Measurements from ENCODE around the gene KMO. TPM values are rescaled to one million over a fixed set of nuclear protein-coding genes. Genes with fewer than 3 reads are reported as not detected.

KMO gene
- total and polyA plus RNA-seq, 4 donors: 1.3 to 4.8 (median 2.3) TPM

DNA sequence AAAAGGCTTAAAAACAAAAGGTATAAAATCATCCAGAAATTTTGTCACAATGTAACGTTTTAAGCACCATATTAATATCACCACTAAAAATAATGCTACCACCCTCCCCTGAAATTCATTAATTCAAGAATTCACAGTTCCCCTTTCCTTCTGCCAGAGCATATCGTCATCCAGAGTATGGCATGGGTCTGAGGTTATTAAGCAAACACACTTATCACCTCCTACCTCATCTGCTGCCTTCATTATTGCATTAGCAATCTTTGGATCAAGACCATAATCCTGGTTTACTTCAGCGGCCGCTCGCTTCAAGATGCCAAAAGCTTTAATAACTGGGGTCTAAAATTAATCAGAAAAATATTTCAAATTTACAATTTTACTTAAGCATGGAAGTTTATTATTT is 18.8 kb upstream of the KMO start:
- DNase-seq: no peak
- no peaks in the 10 kb centered on the region for H3K4me1 ChIP-seq (ENCODE audit: control insufficient read depth in 1 of 2, insufficient read depth in 2 of 2, low read length in 2 of 2)
- H3K4me3 ChIP-seq (ENCODE audit: low read length in 2 of 2): no peak overlapping the region
- intact Hi-C loops (cut with DNase I): no loop called here
- ATAC-seq (ENCODE audit: low FRiP score): no peak
- H3K27me3 ChIP-seq (ENCODE audit: control insufficient read depth in 1 of 2, insufficient read depth in 2 of 2, low read length in 1 of 2): no peaks in the 10 kb centered on the region
- H3K9me3 ChIP-seq (ENCODE audit: control insufficient read depth, low read length): no peaks in the 10 kb centered on the region
- no peak overlapping the region for H3K27ac ChIP-seq (ENCODE audit: low read depth in 1 of 2, low read length in 2 of 2)
- H3K36me3 ChIP-seq (ENCODE audit: control insufficient read depth in 1 of 2, insufficient read depth in 2 of 2, low read length in 1 of 2): peaks cover 0 to 5% of the 10 kb centered on the region in 2 donors
- 86% methylated on average over 5 of the region's 5 CpGs for WGBS, 2 donors

- peaks cover 0 to 2% of the 10 kb centered on the region in 2 donors for H3K36me3 ChIP-seq (ENCODE audit: control insufficient read depth in 1 of 2, insufficient read depth in 2 of 2, low read length in 1 of 2)
- DNase-seq: peak in 1 of 2 donors; percentile 75
- H3K27ac ChIP-seq (ENCODE audit: low read depth in 1 of 2, low read length in 2 of 2): peak overlapping the region; percentile 17 to 61
- intact Hi-C loops (cut with DNase I): no loop called here
- WGBS, 2 donors: 3 to 4% methylated on average over 22 to 28 of the region's 28 CpGs
- no peaks in the 10 kb centered on the region for H3K4me1 ChIP-seq (ENCODE audit: control insufficient read depth in 1 of 2, insufficient read depth in 2 of 2, low read length in 2 of 2)
- peak overlapping the region; percentile 60 to 71 for H3K4me3 ChIP-seq (ENCODE audit: low read length in 2 of 2)
- peaks cover 0 to 1% of the 10 kb centered on the region in 2 donors for H3K27me3 ChIP-seq (ENCODE audit: control insufficient read depth in 1 of 2, insufficient read depth in 2 of 2, low read length in 1 of 2)
- H3K9me3 ChIP-seq (ENCODE audit: control insufficient read depth, low read length): no peaks in the 10 kb centered on the region
- ATAC-seq (ENCODE audit: low FRiP score): no peak
Observed at GRCh38 chr1:241518476-241519307, 13.5 kb upstream of the KMO start.

- ATAC-seq (ENCODE audit: low FRiP score): peak; percentile 99
- H3K4me1 ChIP-seq (ENCODE audit: control insufficient read depth in 1 of 2, insufficient read depth in 2 of 2, low read length in 2 of 2): no peaks in the 10 kb centered on the region
- peak within 1 kb of the TSS; percentile 17 to 61 for H3K27ac ChIP-seq (ENCODE audit: low read depth in 1 of 2, low read length in 2 of 2)
- peaks cover 0 to 1% of the 10 kb centered on the region in 2 donors for H3K27me3 ChIP-seq (ENCODE audit: control insufficient read depth in 1 of 2, insufficient read depth in 2 of 2, low read length in 1 of 2)
- H3K9me3 ChIP-seq (ENCODE audit: control insufficient read depth, low read length): no peaks in the 10 kb centered on the region
- peak; percentile 97 to 98 for DNase-seq
- peak within 1 kb of the TSS; percentile 60 to 71 for H3K4me3 ChIP-seq (ENCODE audit: low read length in 2 of 2)
- WGBS, 2 donors: 0% methylated on average over 64 to 70 of the region's 70 CpGs
- intact Hi-C loops (cut with DNase I): no loop called here
- H3K36me3 ChIP-seq (ENCODE audit: control insufficient read depth in 1 of 2, insufficient read depth in 2 of 2, low read length in 1 of 2): peaks cover 0 to 2% of the 10 kb centered on the region in 2 donors
Observed at GRCh38 chr1:241519308-241520079, 12.7 kb upstream of the KMO start, which contains the start of gene FH. Gene FH (minus strand): TSS chr1:241519755. CDS start chr1:241519722, 33 bp downstream.

DNA sequence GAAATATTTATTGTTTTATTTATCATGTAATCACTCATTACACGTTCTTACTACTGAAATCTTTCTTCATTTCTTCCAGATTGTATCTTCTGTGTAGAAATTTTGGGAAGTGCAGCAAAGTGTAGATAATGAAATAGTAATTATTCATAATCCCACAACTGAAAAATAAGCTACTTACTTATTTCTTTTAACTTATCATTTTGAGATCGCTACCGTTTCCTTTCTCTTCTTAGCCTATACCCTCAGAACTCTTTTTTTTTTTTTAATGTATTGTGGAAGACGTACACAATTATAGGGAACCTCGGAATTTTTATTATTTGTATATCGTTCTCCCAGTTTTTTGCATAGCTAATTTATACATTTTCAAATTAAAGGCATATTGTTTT is 12.1 kb upstream of the KMO start:
- intact Hi-C loops (cut with DNase I): no loop called here
- DNase-seq: no peak
- H3K9me3 ChIP-seq (ENCODE audit: control insufficient read depth, low read length): no peaks in the 10 kb centered on the region
- H3K27me3 ChIP-seq (ENCODE audit: control insufficient read depth in 1 of 2, insufficient read depth in 2 of 2, low read length in 1 of 2): peaks cover 0 to 1% of the 10 kb centered on the region in 2 donors
- no peak overlapping the region for H3K27ac ChIP-seq (ENCODE audit: low read depth in 1 of 2, low read length in 2 of 2)
- H3K36me3 ChIP-seq (ENCODE audit: control insufficient read depth in 1 of 2, insufficient read depth in 2 of 2, low read length in 1 of 2): peaks cover 0 to 1% of the 10 kb centered on the region in 2 donors
- H3K4me3 ChIP-seq (ENCODE audit: low read length in 2 of 2): no peak overlapping the region
- 19 to 21% methylated on average over 6 of the region's 6 CpGs for WGBS, 2 donors
- H3K4me1 ChIP-seq (ENCODE audit: control insufficient read depth in 1 of 2, insufficient read depth in 2 of 2, low read length in 2 of 2): no peaks in the 10 kb centered on the region
- no peak for ATAC-seq (ENCODE audit: low FRiP score)

GRCh38 chr1:241521718-241522117 is 10.5 kb upstream of the KMO start:
- Histone ChIP-seq H3K27me3 (ENCODE audit: control insufficient read depth in 1 of 2, insufficient read depth in 2 of 2, low read length in 1 of 2) (peaks cover 0 to 1% of the 10 kb centered on the region in 2 donors), H3K9me3 (ENCODE audit: control insufficient read depth, low read length) (no peaks in the 10 kb centered on the region), H3K4me1 (ENCODE audit: control insufficient read depth in 1 of 2, insufficient read depth in 2 of 2, low read length in 2 of 2) (no peaks in the 10 kb centered on the region), H3K27ac (ENCODE audit: low read depth in 1 of 2, low read length in 2 of 2) (no peak overlapping the region), H3K36me3 (ENCODE audit: control insufficient read depth in 1 of 2, insufficient read depth in 2 of 2, low read length in 1 of 2) (no peaks in the 10 kb centered on the region), H3K4me3 (ENCODE audit: low read length in 2 of 2) (no peak overlapping the region)
- DNase-seq (no peak), ATAC-seq (ENCODE audit: low FRiP score) (no peak)
- intact Hi-C loops (cut with DNase I): no loop called here
- WGBS, 2 donors: 86 to 88% methylated on average over 2 of the region's 2 CpGs

- H3K4me1 ChIP-seq (ENCODE audit: control insufficient read depth in 1 of 2, insufficient read depth in 2 of 2, low read length in 2 of 2): no peaks in the 10 kb centered on the region
- no peaks in the 10 kb centered on the region for H3K36me3 ChIP-seq (ENCODE audit: control insufficient read depth in 1 of 2, insufficient read depth in 2 of 2, low read length in 1 of 2)
- WGBS, 2 donors: 69 to 70% methylated on average over 3 of the region's 3 CpGs
- H3K27me3 ChIP-seq (ENCODE audit: control insufficient read depth in 1 of 2, insufficient read depth in 2 of 2, low read length in 1 of 2): peaks cover 0 to 1% of the 10 kb centered on the region in 2 donors
- ATAC-seq (ENCODE audit: low FRiP score): no peak
- DNase-seq: no peak
- no peak overlapping the region for H3K27ac ChIP-seq (ENCODE audit: low read depth in 1 of 2, low read length in 2 of 2)
- intact Hi-C loops (cut with DNase I): no loop called here
- no peaks in the 10 kb centered on the region for H3K9me3 ChIP-seq (ENCODE audit: control insufficient read depth, low read length)
- H3K4me3 ChIP-seq (ENCODE audit: low read length in 2 of 2): no peak overlapping the region
Observed at GRCh38 chr1:241525026-241525425, 7.2 kb upstream of the KMO start.

GRCh38 chr1:241527146-241527545 is 5.0 kb upstream of the KMO start:
- peaks cover 0 to 1% of the 10 kb centered on the region in 2 donors for H3K27me3 ChIP-seq (ENCODE audit: control insufficient read depth in 1 of 2, insufficient read depth in 2 of 2, low read length in 1 of 2)
- no peaks in the 10 kb centered on the region for H3K36me3 ChIP-seq (ENCODE audit: control insufficient read depth in 1 of 2, insufficient read depth in 2 of 2, low read length in 1 of 2)
- H3K4me1 ChIP-seq (ENCODE audit: control insufficient read depth in 1 of 2, insufficient read depth in 2 of 2, low read length in 2 of 2): no peaks in the 10 kb centered on the region
- no peak overlapping the region for H3K4me3 ChIP-seq (ENCODE audit: low read length in 2 of 2)
- ATAC-seq (ENCODE audit: low FRiP score): no peak
- no peak for DNase-seq
- intact Hi-C loops (cut with DNase I): no loop called here
- no peaks in the 10 kb centered on the region for H3K9me3 ChIP-seq (ENCODE audit: control insufficient read depth, low read length)
- H3K27ac ChIP-seq (ENCODE audit: low read depth in 1 of 2, low read length in 2 of 2): no peak overlapping the region
- 77 to 81% methylated on average over 3 of the region's 3 CpGs for WGBS, 2 donors

- Histone ChIP-seq H3K27ac (ENCODE audit: low read depth in 1 of 2, low read length in 2 of 2) (no peak overlapping the region), H3K36me3 (ENCODE audit: control insufficient read depth in 1 of 2, insufficient read depth in 2 of 2, low read length in 1 of 2) (no peaks in the 10 kb centered on the region), H3K4me3 (ENCODE audit: low read length in 2 of 2) (peak overlapping the region; percentile 54 to 64), H3K27me3 (ENCODE audit: control insufficient read depth in 1 of 2, insufficient read depth in 2 of 2, low read length in 1 of 2) (no peaks in the 10 kb centered on the region), H3K4me1 (ENCODE audit: control insufficient read depth in 1 of 2, insufficient read depth in 2 of 2, low read length in 2 of 2) (no peaks in the 10 kb centered on the region), H3K9me3 (ENCODE audit: control insufficient read depth, low read length) (no peaks in the 10 kb centered on the region)
- WGBS, 2 donors: 9 to 10% methylated on average over 11 of the region's 11 CpGs
- DNase-seq (no peak), ATAC-seq (ENCODE audit: low FRiP score) (peak; percentile 79)
- intact Hi-C loops (cut with DNase I): loop anchor here (10.0 kb wide), 2 partner anchors 303 to 313 kb away; partner anchors contain the start of gene EXO1 (in 1 of the 2)
Observed at GRCh38 chr1:241531195-241532161, 700 bp upstream of the KMO start.
